Measurements from ENCODE around the gene CAMKK2.

- TF ChIP-seq PRMT3 (CRISPR knock-in tag; IDR thresholded peaks at IDR 0.05; ENCODE audit: borderline replicate concordance, low read depth) (no peak), ZNF546 (CRISPR knock-in tag; conservative IDR thresholded peaks at IDR 0.05) (no peak), ONECUT2 (CRISPR knock-in tag; IDR thresholded peaks at IDR 0.05) (no peak), MAFF (IDR thresholded peaks at IDR 0.05; ENCODE audit: low read depth, low read length) (no peak), REXO4 (CRISPR knock-in tag; IDR thresholded peaks at IDR 0.05; ENCODE audit: borderline replicate concordance) (no peak), KLF13 (CRISPR knock-in tag; IDR thresholded peaks at IDR 0.05) (no peak), POLR2A (IDR thresholded peaks at IDR 0.05; ENCODE audit: insufficient read depth in 1 of 2, low read depth in 2 of 2, low read length in 2 of 2) (no peak), RBM22 (optimal IDR thresholded peaks at IDR 0.05; ENCODE audit: low read length) (no peak), YY1 (IDR thresholded peaks at IDR 0.05; ENCODE audit: insufficient read depth, insufficient replicate concordance, low read depth, low read length) (no peak), ZNF317 (CRISPR knock-in tag; IDR thresholded peaks at IDR 0.05) (no peak), ZNF207 (IDR thresholded peaks at IDR 0.05; ENCODE audit: borderline replicate concordance) (no peak), CHD4 (IDR thresholded peaks at IDR 0.05; ENCODE audit: borderline replicate concordance, low read length) (no peak), PHF8 (CRISPR knock-in tag; IDR thresholded peaks at IDR 0.05) (no peak), SMC3 (IDR thresholded peaks at IDR 0.05; ENCODE audit: low read length) (no peak)
Measured at GRCh38 chr12:121279507-121279915, 17.0 kb downstream of the CAMKK2 start.
